SHP77 (cell line): ENCODE measurements around the gene CA14.
A peak's percentile ranks its signal among the peaks of the same experiment; 100 is the strongest.
"Not testable (repeated sequence)": the region's sequence is repeated elsewhere in the genome, so short reads cannot be mapped to it uniquely, and the experiment has no call there.

ENCODE experiments used
- DNase-seq, 2 experiments: peaks; one replicate each; lab custom pipeline; 2025; lab: John Stamatoyannopoulos, UW

CA14 gene

DNA sequence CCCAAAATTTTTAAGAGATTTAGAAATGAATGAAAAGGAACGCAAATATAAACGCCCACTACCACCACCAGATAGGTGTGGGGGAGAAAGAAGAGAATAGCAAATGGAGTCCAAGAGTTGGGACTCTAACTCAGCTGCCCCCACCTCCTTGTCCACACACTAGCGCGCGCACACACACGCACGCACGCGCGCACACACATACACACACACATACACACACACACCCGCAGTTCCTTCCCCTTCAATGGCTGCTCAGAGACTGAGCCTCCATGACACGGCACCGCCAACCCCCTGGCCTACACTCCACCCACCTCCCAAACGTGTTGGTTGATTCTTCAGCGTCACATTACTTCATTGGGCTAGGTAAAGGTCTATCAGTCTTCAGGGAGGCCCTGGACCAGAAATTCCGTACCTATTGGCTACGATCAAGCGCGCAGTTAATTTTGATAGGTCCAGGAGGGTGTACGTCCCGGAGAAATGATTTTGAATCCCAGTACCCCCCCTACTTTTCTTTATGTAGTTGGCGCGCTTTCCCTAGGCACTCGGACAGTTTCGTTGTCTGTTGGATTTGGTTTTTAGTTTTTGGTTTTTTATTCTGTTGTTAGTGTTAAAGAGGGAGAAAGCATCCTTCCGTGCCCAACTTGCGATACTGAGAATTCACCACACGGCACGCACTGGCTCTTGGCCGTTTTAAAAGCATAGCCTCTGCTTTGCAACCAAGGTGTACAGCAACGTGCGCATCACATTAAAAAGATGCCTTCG, 21.5 kb upstream of the CA14 start, which contains the start of gene ANP32E:
ANP32E (minus strand) TSS at position 261 of the 762 bp plus-strand sequence. CDS start 326 bp downstream, outside the sequence.
- DNase-seq: peak; percentile 100

DNA sequence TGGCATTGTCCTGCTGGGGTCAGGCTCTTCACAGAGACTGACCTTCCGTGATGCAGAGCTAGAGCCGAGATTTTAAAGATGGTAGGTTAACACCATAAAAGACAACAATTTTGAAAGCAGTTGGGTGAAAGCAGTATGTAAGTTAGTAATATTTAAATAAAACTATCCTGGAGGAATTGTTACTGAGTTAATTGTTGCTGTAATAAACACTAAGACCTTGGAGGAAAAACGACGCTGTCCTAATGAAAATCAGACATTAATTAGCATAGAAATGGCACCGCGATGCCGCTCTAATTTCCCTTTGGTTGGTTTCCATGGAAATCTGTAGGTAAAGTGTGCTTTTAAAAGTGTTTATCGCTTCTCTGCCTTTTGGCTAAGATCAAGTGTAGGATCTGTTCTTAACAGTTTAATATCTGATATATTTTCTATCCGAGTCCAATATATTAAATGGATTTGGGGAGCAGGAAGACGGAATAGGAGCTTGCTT, 20.9 kb upstream of the CA14 start:
- peak in 1 of 2 experiments; percentile 52 for DNase-seq

DNA sequence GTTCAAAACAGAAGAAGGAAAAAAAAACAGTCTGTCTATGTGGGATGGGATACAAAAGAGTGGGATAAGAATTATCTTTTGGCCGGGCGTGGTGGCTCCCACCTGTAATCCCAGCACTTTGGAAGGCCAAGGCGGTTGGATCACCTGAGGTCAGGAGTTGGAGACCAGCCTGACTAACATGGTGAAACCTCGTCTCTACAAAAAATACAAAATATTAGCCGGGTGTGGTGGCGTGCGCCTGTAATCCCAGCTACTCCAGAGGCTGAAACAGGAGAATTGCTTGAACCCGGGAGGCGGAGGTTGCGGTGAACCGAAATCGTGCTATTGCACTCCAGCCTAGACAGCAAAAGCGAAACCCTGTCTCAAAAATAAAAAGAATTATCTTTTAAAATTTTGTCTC, 20.4 kb upstream of the CA14 start:
- DNase-seq: not testable (repeated sequence)

DNA sequence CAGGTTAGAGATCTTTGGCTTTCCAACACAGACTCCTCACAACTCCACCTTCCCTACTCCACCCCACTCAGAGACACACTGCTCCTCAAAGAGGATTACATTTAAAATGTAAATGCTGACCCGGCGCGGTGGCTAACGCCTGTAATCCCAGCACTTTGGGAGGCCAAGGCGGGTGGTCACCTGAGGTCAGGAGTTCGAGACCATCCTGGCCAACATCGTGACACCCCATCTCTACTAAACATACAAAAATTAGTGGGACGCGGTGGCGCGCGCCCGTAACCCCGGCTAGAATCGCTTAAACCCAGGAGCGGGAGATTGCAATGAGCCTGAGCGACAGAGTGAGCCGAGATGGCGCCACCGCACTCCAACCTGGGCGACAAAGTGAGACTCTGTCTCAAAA, 19.8 kb upstream of the CA14 start:
- no peak for DNase-seq

DNA sequence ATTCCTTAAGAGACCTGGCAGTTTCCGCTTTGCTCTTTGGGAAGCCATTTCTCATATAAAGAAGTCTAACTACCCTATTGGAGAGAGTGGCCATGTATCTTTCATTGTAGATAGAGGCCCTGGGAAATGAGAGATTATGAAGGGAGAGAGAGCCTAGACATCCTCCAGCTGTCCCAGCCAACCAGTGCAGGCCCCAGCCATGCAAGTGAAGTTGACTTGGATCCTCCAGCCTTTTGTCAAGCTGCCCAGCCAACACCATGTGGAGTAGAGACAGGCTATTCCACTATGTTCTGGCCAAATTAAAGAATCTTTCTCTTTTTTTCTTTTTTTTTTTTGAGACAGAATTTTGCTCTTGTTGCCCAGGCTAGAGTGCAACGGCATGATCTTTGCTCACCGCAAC, 14.6 kb upstream of the CA14 start:
- DNase-seq: no peak

DNA sequence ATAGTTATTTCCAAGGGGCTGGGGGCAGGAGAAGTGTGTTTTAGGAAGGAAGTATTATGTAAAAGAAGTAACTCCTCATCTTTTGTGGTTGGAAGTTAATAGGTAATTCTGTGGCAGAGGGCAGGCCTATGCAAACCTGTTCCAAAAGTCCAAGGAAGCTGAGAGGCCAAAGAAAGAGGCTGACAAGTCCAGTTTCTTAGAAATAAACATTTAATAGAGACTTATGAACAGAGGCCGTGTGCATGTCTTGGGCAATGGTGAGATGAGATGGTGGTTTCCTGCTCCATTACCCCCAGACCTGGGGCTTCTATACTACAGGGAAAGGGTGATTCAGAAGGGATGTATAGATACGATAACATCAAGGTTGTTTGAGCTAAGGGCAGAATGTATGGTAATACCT, 7.6 kb upstream of the CA14 start:
- DNase-seq: no peak

DNA sequence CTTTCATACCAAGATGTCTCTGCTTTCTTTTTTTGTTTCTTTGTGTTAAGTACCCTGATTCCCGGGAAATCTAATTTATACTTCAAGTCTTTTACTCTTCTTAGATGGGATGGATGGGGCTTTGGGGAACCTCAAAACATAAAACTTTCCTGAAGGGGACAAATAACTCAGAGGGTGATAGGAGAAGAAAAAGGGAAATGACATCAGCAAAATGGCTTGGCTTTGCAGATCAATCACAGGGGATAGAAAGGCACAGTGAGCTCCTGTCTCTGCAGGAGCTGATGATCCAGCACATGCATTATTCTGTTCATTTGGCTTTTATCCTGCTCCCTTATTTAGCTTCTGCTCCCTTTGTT, 1.4 kb upstream of the CA14 start:
- DNase-seq: peak; percentile 58 to 65

DNA sequence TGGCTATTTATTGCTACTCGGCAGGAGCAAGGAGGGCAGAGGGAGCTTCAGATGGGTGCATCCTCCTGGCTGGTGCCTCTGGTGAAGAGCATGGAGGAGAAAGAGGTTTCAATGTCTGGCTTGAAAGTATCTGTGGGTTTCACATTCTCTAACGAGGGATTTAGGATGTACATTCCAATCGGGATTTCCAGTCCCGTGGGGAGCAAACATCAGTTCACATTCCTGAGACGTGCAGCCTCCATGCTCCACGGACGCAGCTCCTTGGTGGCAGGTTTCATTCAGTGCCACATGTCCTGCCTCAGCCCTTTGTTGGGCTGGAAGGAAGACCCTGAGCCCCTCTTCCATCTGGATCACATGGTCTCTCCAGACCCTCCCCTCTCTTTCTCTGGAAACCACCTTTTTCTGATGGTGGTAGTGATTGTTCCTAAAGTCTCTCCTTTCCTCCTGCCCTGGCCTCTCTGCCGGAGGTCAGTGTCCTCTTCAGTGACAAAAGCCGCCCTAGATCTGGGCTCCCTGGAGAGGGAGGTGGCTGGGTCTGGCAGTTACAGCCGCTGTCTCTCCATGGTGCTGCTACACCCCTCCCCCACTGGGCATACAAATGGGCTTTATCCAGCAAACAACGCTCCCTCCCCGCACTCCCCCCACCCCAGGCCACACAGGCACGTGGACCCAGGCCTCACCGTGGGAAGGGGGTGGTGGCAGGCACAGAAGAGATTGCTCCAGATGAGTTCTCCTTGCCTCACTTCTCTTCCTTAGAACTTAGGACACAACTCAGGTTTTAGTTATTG, 826 bp upstream of the CA14 start:
- peak; percentile 75 to 83 for DNase-seq

DNA sequence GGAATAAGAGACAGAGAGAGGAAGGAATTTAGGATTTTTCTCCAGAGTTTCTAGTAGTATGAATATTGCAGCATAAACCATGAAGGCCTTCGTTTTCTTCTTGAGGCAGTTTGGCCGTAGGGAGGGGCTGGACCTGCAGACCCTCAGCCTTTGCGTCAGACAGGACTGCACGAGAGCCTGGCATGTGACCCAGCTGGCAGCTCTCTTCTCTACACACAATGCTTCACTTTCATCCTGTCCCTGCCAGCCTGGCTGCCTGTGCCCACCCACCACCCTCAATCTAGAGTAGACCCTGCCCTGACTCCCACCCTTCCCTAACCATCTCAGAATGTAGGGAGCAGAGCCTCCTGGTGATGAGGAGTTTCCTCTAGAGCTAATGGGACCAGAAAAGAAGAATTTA, 1.6 kb downstream of the CA14 start:
- DNase-seq: no peak

DNA sequence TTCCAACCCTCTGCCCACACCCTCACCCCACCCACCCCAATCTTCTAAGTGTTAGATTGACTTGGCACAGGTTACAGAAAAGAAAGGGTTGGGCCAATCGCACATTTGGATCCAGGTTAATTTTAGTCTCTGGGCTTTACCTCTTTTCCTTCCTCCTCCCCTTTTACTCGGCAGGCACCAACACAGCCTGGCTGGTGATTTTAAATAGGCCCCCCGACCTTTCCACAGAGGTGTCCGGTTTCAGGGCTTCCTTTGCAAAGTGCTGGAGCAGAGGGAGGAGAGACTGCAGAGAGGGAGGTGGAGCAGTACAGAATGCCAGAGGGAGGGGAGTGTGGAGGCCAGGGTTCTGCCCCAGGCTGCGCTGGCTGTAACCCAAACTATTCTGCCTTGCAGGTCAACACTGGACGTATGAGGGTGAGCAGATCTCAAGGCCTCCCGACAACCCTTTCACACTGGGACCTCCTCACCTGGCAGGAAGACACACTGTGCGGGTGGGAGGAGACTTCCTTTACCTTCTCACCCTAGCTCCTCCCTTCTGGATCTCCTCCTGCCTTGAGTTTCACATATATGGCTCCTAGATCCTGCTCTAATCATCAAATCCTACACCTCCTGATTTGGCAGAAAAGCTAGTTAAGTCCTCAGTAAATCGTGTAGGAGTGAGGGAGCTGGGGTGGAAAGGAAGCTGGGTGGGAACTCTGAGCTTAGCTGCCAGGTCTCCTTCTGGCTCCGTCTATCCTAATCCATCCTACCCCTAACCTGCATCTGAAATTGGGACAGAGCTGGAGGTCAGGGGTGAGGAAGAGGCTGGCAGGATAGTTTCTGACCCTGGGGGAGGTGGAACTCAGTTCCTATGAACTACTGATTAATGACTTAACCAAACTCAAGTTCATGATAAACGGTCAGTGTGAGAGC, 2.4 kb downstream of the CA14 start:
- DNase-seq: peak; percentile 54 to 67

DNA sequence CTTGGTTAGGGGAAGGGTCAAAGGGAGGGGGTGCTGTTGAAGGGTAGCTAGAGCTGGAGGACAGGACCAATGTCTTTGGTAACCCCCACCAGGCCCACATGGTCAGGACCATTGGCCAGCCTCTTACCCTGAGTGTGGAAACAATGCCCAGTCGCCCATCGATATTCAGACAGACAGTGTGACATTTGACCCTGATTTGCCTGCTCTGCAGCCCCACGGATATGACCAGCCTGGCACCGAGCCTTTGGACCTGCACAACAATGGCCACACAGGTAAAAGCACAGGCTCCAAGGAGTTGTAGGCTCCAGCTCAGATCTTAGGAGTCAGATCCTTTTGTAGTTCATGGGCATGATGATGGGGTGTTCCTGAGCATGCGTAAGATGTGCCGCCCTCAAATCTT, 3.8 kb downstream of the CA14 start:
- no peak for DNase-seq

DNA sequence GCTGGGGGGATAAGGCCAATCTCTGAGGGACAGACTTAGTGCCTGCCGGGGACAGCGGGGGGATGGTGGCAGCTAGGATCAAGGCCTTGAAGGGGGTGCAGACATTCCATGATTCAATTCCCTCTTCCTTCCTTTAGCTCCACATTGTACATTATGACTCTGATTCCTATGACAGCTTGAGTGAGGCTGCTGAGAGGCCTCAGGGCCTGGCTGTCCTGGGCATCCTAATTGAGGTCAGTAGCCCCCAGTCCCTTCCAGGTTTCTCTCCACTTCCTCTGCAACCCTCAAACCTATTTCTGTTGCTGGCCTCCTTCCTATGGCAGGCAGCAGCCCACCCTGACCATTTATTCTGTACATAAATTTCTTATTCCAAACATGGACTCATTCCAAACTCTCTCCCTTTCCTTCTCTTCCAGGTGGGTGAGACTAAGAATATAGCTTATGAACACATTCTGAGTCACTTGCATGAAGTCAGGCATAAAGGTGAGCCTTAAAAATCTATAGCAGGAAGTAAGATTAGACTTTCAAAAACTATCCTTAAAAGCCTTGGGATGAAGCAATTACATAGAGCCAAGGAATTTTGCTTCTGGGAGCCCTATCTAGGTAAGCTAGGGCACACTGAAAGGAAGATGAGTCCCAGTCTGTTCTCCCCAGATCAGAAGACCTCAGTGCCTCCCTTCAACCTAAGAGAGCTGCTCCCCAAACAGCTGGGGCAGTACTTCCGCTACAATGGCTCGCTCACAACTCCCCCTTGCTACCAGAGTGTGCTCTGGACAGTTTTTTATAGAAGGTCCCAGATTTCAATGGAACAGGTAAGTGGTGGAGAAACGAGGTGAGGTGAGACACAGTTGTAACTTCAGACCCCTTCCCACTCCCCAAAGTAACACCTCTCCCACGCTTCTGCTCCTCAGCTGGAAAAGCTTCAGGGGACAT, 5.1 kb downstream of the CA14 start:
- no peak for DNase-seq

DNA sequence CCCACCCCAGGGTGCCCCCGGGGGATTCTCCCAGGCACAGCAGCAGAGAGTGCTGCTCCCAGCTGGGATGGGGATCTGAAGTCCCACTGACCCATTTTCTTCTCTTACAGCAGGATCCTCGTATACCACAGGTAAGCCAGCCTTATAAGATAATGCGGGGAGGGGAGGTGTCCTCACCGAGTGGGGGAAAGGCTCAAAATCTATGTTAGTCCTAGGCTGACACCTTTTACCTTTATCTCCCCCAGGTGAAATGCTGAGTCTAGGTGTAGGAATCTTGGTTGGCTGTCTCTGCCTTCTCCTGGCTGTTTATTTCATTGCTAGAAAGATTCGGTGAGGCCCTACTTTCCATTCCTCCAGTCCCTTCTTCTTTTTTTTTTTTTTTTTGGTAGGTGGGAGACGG, 6.0 kb downstream of the CA14 start:
- no peak for DNase-seq

DNA sequence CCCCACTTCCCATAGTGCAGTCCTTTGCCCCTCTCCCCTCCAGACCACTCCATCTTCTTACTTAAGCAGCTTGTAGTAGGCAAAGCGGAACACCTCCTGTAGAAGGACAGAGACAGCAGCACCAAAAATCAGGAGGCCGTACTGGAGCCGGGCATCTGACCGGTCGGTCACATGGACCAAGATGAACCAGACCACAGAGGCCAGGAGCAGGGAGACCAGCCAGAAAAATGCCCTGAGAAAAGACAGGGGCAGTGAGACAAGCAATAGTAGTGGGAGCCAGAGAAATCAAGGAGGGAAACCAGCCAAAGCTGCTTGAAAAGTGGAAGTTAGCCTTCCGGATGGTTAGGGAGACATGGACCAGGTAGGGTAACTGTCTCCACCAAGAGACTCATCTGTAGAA, 10.3 kb downstream of the CA14 start:
- no peak for DNase-seq

DNA sequence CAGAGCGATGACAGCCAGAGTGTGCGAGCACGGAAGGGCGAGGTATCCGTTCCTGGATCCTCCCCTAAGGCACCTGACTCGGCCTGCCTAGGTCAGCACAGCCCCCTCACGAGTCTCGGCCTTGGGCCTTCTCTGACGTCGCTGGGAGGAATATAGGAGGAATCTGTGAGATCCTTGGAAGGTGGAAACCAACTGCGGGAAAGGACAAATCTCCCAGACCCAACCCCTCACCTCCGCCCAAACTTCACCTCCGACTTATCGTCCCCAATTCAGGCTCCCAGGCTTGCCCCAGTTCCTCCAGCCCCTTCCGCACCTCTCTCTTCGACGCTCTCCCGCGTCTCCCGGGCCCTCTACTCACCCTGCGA, 10.7 kb downstream of the CA14 start:
- DNase-seq: peak in 1 of 2 experiments; percentile 29

DNA sequence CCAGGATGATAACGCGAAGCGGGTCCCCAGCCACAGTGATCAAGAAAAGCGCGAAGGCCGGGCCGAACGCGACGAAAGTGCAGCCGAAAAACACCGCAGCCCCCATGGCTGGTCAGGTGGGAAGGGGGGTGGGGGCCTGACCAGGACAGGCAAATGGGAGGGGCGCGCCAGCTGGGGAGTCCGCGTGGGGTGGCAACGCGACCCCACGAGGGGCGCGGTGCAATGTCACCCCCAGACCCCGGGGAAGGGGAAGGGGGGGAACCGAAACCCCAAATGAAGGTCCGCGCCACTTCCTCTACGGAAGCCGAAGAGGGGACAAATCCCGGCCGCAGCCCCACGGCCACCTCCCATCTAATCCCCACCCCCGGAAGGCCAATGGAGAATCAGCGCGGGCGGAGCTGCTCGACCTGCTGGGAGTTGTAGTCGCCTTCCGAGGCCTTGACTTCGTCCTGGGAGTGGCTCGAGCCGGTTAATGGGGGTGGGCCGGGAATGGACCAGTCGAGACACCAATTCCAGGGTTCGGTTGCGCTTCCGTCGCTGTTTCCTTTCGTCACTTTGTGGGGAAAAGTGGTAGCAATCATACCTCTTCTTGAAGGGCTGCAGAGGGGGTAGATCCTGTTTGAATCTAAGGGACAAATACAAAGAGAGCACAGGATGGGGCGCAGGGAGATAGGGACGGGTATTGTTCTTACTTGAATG, 11.3 kb downstream of the CA14 start, which contains the start of gene APH1A:
APH1A (minus strand) TSS at position 312 of the 699 bp plus-strand sequence; CDS start at position 106, 206 bp downstream.
- peak; percentile 100 for DNase-seq

DNA sequence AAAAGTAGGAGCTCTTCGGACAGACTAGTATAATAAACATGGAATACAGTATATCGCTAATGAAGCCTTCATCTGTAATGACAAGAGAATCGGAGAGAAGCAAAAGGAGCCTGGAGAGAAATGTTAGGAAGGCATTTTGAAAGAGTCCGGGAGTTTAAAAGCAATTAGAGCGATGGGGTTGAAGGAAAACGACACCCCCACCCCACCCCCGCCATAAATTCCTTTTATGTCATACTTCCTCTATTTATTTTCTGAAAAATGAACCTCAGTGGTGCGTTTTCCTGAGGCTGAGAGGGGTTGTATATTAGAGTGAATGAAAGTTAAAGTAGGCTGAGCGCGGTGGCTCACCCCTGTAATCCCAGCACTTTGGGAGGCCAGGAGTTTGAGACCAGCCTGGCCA, 11.9 kb downstream of the CA14 start:
- DNase-seq: no peak

DNA sequence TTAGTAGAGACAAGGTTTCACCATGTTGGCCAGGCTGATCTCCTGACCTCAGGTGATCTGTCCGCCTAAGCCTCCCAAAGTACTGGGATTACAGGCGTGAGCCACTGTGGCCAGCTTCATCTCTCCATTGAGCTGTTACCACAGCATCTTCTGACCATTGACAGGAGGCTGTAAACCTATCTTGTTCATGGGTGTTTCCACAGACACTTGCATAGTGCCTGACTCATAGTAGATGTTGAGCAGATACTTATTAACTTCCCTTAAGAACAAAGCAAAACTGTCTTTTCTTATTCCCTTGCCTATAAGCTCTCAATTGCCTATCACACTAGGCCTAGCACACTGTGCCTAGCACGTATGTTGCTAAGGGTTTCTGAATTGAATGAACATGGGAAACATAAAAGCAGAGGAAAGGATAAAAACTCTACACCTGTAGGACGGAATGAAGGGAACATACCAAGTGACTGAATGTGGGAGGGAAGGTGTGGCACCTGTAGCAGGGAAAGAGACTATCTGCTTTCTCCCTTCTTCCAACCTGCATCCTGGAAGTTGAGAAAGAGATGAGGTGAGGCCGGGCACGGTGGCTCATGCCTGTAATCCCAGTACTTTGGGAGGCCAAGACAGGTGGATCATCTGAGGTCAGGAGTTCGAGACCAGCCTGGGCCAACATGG, 13.9 kb downstream of the CA14 start:
- DNase-seq: no peak

DNA sequence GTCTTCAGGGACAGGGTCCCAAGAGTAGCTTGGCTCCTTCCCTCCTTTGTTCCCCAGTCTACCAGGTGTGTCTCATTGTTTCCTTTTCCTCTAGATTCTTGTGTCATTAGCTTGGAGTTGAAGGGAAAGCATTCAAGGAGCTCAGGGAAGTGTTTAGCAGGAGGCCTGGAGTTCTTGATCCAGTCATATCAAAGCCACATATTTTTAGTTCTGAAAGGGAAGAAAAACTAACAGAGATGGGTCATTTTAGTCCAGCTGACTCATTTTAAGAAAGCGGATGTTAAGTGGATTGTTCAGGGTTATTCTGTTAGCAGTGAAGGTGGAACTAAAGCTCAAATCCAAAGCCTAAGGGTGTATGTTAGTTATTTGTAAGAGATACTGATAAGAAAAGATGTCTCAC, 15.7 kb downstream of the CA14 start:
- no peak for DNase-seq
